ENCODE measurements around the gene EYA2.

- TF ChIP-seq CTCF (IDR thresholded peaks at IDR 0.05), result no peak
- no peak for TF ChIP-seq POLR2A (IDR thresholded peaks at IDR 0.05)
Measured at GRCh38 chr20:46963758-46964617, 69.3 kb downstream of the EYA2 start.

All from adrenal gland (tissue), 5 donors.